Activated CD8-positive, alpha-beta T cell treated with anti-CD3 and anti-CD28 coated beads, Interleukin-2, amount 10 ng/mL, durations not matched to agents 7 days and 5 days (primary cell): ENCODE measurements around the gene LAMA3. TPM values are rescaled to one million over a fixed set of nuclear protein-coding genes. Genes with fewer than 3 reads are reported as not detected.

Source experiments
- ATAC-seq: fragments of 150-1000 bp; cut with Tn5 transposase; one replicate; pipeline ENCODE4 v1.10.0; 2021; ENCODE audit warnings: moderate library complexity
- CTCF ChIA-PET: fragments of 350-600 bp; sonication (Branson Sonifier 250); formaldehyde crosslinking; loops from one replicate; lab custom pipeline; 2021; ENCODE audit warnings: antibody characterized with exemption; lab: Charles Lee
- POLR2A ChIA-PET: fragments of 350-600 bp; sonication (Branson Sonifier 250); formaldehyde crosslinking; loops from one replicate; lab custom pipeline; 2021; ENCODE audit warnings: antibody characterized with exemption; lab: Charles Lee
- DNase-seq: peaks from one replicate; pipeline ENCODE4 v3.0.0-alpha.2; 2020
- H3K27ac Mint-ChIP-seq: one replicate; pipeline ENCODE4 v1.8.0; 2021; ENCODE audit warnings: mild to moderate bottlenecking, mixed read lengths
- H3K27me3 Mint-ChIP-seq: one replicate; pipeline ENCODE4 v1.8.0; 2021; ENCODE audit warnings: low read depth, mixed read lengths
- H3K36me3 Mint-ChIP-seq: one replicate; pipeline ENCODE4 v1.8.0; 2021; ENCODE audit warnings: low read depth, mixed read lengths
- H3K4me1 Mint-ChIP-seq: one replicate; pipeline ENCODE4 v1.8.0; 2021; ENCODE audit warnings: low read depth, mixed read lengths
- H3K4me3 Mint-ChIP-seq: one replicate; pipeline ENCODE4 v1.8.0; 2021; ENCODE audit warnings: mild to moderate bottlenecking, mixed read lengths
- H3K9me3 Mint-ChIP-seq: one replicate; pipeline ENCODE4 v1.8.0; 2022; ENCODE audit warnings: mixed read lengths; ENCODE audit not compliant: insufficient read depth
- total RNA-seq, 2 experiments: library from RNA; stranded (reverse); gene quantifications; one replicate each; pipeline ENCODE4 v1.2.3, GENCODE V29; 2021

The LAMA3 gene
- total RNA-seq, 2 experiments from 2014 or later: 0.63 to 1.4 TPM

- Mint-ChIP-seq H3K4me3 (no peak overlapping the region), H3K4me1 (peaks cover 36% of the 10 kb centered on the region), H3K27ac (peak overlapping the region; percentile 46), H3K9me3 (no peaks in the 10 kb centered on the region), H3K36me3 (peaks cover 12% of the 10 kb centered on the region), H3K27me3 (no peaks in the 10 kb centered on the region)
- POLR2A ChIA-PET: interaction anchor here (0.5 to 1.9 kb wide), 4 partner anchors 11 to 474 kb away, joined by 3 to 11 read pairs (median 4); no protein-coding TSS in a partner anchor
- CTCF ChIA-PET: interaction anchor here (1.0 to 4.7 kb wide), 5 partner anchors 9 to 82 kb away, joined by 3 to 53 read pairs (median 5); no protein-coding TSS in a partner anchor
- ATAC-seq (no peak), DNase-seq (no peak)
These were observed 238.8 kb downstream of the LAMA3 start for GRCh38 chr18:23927821-23928746.

DNA sequence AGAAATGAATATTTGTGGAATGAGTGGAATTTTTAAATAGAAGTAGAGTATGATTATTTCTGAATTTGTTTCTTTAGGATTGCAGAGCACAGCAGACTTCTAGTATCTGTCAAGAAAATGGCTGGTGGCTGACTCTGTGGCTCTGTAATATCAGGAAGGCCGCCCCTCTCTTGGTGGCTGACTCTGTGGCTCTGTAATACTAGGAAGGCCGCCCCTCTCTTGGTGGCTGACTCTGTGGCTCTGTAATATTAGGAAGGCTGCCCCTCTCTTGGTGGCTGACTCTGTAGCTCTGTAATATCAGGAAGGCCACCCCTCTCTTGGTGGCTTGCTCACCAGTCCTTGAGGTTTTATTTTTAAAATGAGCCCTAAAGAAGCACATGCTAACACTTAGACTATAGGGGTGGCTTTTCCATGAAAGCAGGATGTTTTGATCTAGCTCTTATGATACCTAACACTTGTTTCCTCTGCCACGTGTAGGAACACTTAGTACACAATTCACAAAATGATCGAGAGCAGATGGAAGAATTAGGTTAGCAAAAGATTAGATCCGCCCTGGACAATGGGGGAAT lies 240.2 kb downstream of the LAMA3 start:
- DNase-seq: peak; percentile 68
- POLR2A ChIA-PET: interaction anchor here (1.3 to 1.9 kb wide), 4 partner anchors 14 to 86 kb away, joined by 4 to 11 read pairs (median 5); no protein-coding TSS in a partner anchor
- Mint-ChIP-seq H3K4me1 (peaks cover 41% of the 10 kb centered on the region), H3K27me3 (no peaks in the 10 kb centered on the region), H3K9me3 (no peaks in the 10 kb centered on the region), H3K36me3 (peaks cover 14% of the 10 kb centered on the region), H3K4me3 (peak overlapping the region; percentile 20), H3K27ac (peak overlapping the region; percentile 94)
- CTCF ChIA-PET: interaction anchor here (1.0 to 4.7 kb wide), 5 partner anchors 9 to 118 kb away, joined by 3 to 53 read pairs (median 3); no protein-coding TSS in a partner anchor
- ATAC-seq: peak; percentile 88

- ChIA-PET POLR2A (interaction anchor here (1.3 to 1.9 kb wide), 4 partner anchors 13 to 85 kb away, joined by 4 to 11 read pairs (median 5); no protein-coding TSS in a partner anchor), CTCF (interaction anchor here (1.0 to 4.7 kb wide), 4 partner anchors 8 to 118 kb away, joined by 3 to 53 read pairs (median 4); no protein-coding TSS in a partner anchor)
- peak overlapping the region; percentile 94 for H3K27ac Mint-ChIP-seq
- H3K4me1 Mint-ChIP-seq: peaks cover 46% of the 10 kb centered on the region
- DNase-seq (no peak), ATAC-seq (no peak)
- no peaks in the 10 kb centered on the region for H3K9me3 Mint-ChIP-seq
- H3K36me3 Mint-ChIP-seq: peaks cover 14% of the 10 kb centered on the region
- H3K27me3 Mint-ChIP-seq: no peaks in the 10 kb centered on the region
- no peak overlapping the region for H3K4me3 Mint-ChIP-seq
These were observed 240.7 kb downstream of the LAMA3 start for GRCh38 chr18:23930002-23930401.

- DNase-seq: no peak
- no peak overlapping the region for H3K27ac Mint-ChIP-seq
- peaks cover 11% of the 10 kb centered on the region for H3K36me3 Mint-ChIP-seq
- no peaks in the 10 kb centered on the region for H3K27me3 Mint-ChIP-seq
- H3K9me3 Mint-ChIP-seq: no peaks in the 10 kb centered on the region
- H3K4me3 Mint-ChIP-seq: no peak overlapping the region
- CTCF ChIA-PET: interaction anchor here (1.1 to 2.2 kb wide), 2 partner anchors 14 to 78 kb away, joined by 3 to 27 read pairs; no protein-coding TSS in a partner anchor
- peaks cover 70% of the 10 kb centered on the region for H3K4me1 Mint-ChIP-seq
- no peak for ATAC-seq
- POLR2A ChIA-PET: interaction anchor here (1.8 kb wide), 1 partner anchor 82 kb away, joined by 8 read pairs; the partner anchor contains the start of gene TTC39C
These were observed 243.3 kb downstream of the LAMA3 start for GRCh38 chr18:23932385-23933067.

GRCh38 chr18:23933407-23933806 lies 244.2 kb downstream of the LAMA3 start:
- Mint-ChIP-seq H3K36me3 (peaks cover 11% of the 10 kb centered on the region), H3K9me3 (no peaks in the 10 kb centered on the region), H3K27ac (no peak overlapping the region), H3K4me3 (no peak overlapping the region), H3K27me3 (no peaks in the 10 kb centered on the region), H3K4me1 (peaks cover 72% of the 10 kb centered on the region)
- no peak for ATAC-seq
- ChIA-PET CTCF (interaction anchor here (1.1 to 2.2 kb wide), 3 partner anchors 15 to 435 kb away, joined by 3 to 27 read pairs (median 3); no protein-coding TSS in a partner anchor), POLR2A (interaction anchor here (0.7 to 1.8 kb wide), 2 partner anchors 81 to 177 kb away, joined by 4 to 8 read pairs; partner anchors contain the start of gene TTC39C)
- no peak for DNase-seq

- DNase-seq (no peak), ATAC-seq (peak; percentile 10)
- Mint-ChIP-seq H3K27me3 (no peaks in the 10 kb centered on the region), H3K4me3 (no peak overlapping the region), H3K36me3 (peaks cover 11% of the 10 kb centered on the region), H3K9me3 (no peaks in the 10 kb centered on the region), H3K4me1 (peaks cover 72% of the 10 kb centered on the region), H3K27ac (peak overlapping the region; percentile 48)
- ChIA-PET CTCF (interaction anchor here (1.0 to 2.2 kb wide), 3 partner anchors 9 to 436 kb away, joined by 3 to 27 read pairs (median 5); no protein-coding TSS in a partner anchor), POLR2A (interaction anchor here (0.7 to 1.8 kb wide), 3 partner anchors 9 to 178 kb away, joined by 3 to 8 read pairs (median 4); partner anchors contain the start of gene TTC39C)
These were observed 245.0 kb downstream of the LAMA3 start for GRCh38 chr18:23934252-23934651.

DNA sequence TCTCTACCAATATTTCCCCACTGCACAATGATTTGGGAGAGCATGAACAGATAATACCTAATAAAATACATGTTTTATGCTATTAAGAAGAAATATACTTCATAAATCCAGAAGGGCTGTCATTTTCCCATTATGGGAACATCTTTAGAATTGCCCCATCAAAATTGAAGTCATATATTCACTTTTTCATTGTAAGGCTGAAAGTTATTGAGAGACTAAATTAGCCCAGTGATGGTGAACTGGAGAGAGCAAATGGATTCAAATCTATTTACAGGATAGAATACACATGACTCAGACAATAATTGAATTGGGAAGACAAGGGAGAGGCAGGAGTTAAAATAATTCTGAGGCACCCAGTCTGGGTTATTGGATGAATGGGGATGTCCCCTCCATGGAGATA lies 245.6 kb downstream of the LAMA3 start:
- ATAC-seq (no peak), DNase-seq (no peak)
- peaks cover 69% of the 10 kb centered on the region for H3K4me1 Mint-ChIP-seq
- H3K4me3 Mint-ChIP-seq: no peak overlapping the region
- POLR2A ChIA-PET: interaction anchor here (1.8 kb wide), 1 partner anchor 80 kb away, joined by 8 read pairs; the partner anchor contains the start of gene TTC39C
- CTCF ChIA-PET: interaction anchor here (0.7 to 2.2 kb wide), 3 partner anchors 15 to 437 kb away, joined by 3 to 27 read pairs (median 3); no protein-coding TSS in a partner anchor
- peaks cover 8% of the 10 kb centered on the region for H3K36me3 Mint-ChIP-seq
- no peaks in the 10 kb centered on the region for H3K9me3 Mint-ChIP-seq
- H3K27me3 Mint-ChIP-seq: no peaks in the 10 kb centered on the region
- peak overlapping the region; percentile 14 for H3K27ac Mint-ChIP-seq

GRCh38 chr18:23935804-23936203 lies 246.6 kb downstream of the LAMA3 start:
- no peaks in the 10 kb centered on the region for H3K9me3 Mint-ChIP-seq
- peaks cover 5% of the 10 kb centered on the region for H3K36me3 Mint-ChIP-seq
- ATAC-seq (peak; percentile 78), DNase-seq (peak; percentile 82)
- no peaks in the 10 kb centered on the region for H3K27me3 Mint-ChIP-seq
- ChIA-PET POLR2A (no interaction called here), CTCF (interaction anchor here (1.1 kb wide), 1 partner anchor 17 kb away, joined by 5 read pairs; no protein-coding TSS in a partner anchor)
- H3K4me1 Mint-ChIP-seq: peaks cover 66% of the 10 kb centered on the region
- peak overlapping the region; percentile 20 for H3K4me3 Mint-ChIP-seq
- peak overlapping the region; percentile 87 for H3K27ac Mint-ChIP-seq

- Mint-ChIP-seq H3K27ac (peak overlapping the region; percentile 64), H3K4me3 (no peak overlapping the region), H3K9me3 (no peaks in the 10 kb centered on the region), H3K36me3 (peaks cover 5% of the 10 kb centered on the region), H3K27me3 (no peaks in the 10 kb centered on the region), H3K4me1 (peaks cover 62% of the 10 kb centered on the region)
- ATAC-seq (no peak), DNase-seq (no peak)
- ChIA-PET CTCF (interaction anchor here (1.1 kb wide), 1 partner anchor 18 kb away, joined by 5 read pairs; no protein-coding TSS in a partner anchor), POLR2A (no interaction called here)
These were observed 247.2 kb downstream of the LAMA3 start for GRCh38 chr18:23936381-23936958.

DNA sequence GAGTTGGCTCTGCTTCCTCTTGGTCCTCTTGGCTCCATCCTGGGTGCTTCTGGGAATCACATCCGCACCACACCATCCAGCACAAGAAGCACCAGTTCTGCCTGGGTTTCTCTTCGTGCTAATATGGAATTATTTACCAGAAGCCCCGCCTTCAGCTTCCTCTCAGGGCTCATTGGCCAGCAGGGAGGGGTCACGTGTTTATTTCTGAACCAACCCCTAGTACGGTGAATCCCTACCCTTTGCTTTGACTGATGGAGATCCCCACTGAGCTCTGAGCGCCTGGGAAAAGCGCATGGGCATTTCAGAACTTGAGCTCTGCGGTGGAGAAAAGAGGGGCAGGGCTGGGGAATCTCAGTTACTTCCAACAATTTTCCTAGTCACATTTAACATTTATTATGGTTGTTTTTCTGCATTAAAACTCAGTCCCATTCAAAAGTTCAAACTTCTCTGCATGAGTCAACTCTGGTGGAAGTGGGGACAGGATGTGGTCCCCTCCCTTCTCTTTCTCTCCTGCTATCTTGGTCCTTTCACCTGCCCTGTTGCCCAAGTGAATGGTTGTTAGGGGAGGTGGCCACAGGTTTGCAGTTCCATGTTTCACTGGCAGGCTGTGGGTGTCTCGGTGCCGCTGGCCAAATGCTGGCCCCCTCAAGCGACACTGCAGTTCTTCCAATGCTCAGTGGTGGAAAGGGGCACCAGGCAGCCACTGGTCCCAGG lies 248.9 kb downstream of the LAMA3 start:
- H3K36me3 Mint-ChIP-seq: peaks cover 6% of the 10 kb centered on the region
- H3K27ac Mint-ChIP-seq: peak overlapping the region; percentile 85
- H3K9me3 Mint-ChIP-seq: no peaks in the 10 kb centered on the region
- ChIA-PET POLR2A (interaction anchor here (1.0 to 1.1 kb wide), 2 partner anchors 11 to 72 kb away, joined by 3 to 4 read pairs; no protein-coding TSS in a partner anchor), CTCF (interaction anchor here (1.2 to 1.4 kb wide), 3 partner anchors 9 to 113 kb away, joined by 3 to 4 read pairs (median 3); no protein-coding TSS in a partner anchor)
- H3K27me3 Mint-ChIP-seq: peaks cover 3% of the 10 kb centered on the region
- H3K4me3 Mint-ChIP-seq: peak overlapping the region; percentile 50
- peaks cover 78% of the 10 kb centered on the region for H3K4me1 Mint-ChIP-seq
- ATAC-seq (peak; percentile 65), DNase-seq (peak; percentile 62)
